C4-2B (cell line): ENCODE results near the gene ZFYVE1.

Source experiments
- H3K27ac ChIP-seq: fragments of 450-650 bp; 2 replicates; pipeline ENCODE4 v1.5.1; 2017
- CTCF ChIP-seq: fragments of 450-650 bp; conservative IDR thresholded peaks from 2 replicates; pipeline ENCODE4 v1.5.1; 2017; ENCODE audit warnings: mild to moderate bottlenecking
- ZFX ChIP-seq: fragments of 450-650 bp; IDR thresholded peaks from 2 replicates; pipeline ENCODE4 v1.6.1; 2017

Gene ZFYVE1

GRCh38 chr14:72932893-72933292 lies 94.0 kb downstream of the ZFYVE1 start:
- TF ChIP-seq ZFX (no peak), CTCF (no peak)
- no peak overlapping the region for H3K27ac ChIP-seq

- TF ChIP-seq CTCF (no peak), ZFX (no peak)
- no peak overlapping the region for H3K27ac ChIP-seq
These were observed 97.4 kb downstream of the ZFYVE1 start for GRCh38 chr14:72929316-72930080.

GRCh38 chr14:72928872-72929271 lies 98.0 kb downstream of the ZFYVE1 start:
- no peak overlapping the region for H3K27ac ChIP-seq
- TF ChIP-seq ZFX (no peak), CTCF (no peak)

GRCh38 chr14:72926292-72927028 lies 100.4 kb downstream of the ZFYVE1 start, which contains the start of gene DCAF4:
Gene DCAF4 (plus strand): TSS chr14:72926464. CDS start chr14:72937979, 11,515 bp downstream.
- peak; percentile 93 for TF ChIP-seq ZFX
- no peak for TF ChIP-seq CTCF
- peak within 1 kb of the TSS; percentile 79 for H3K27ac ChIP-seq

- H3K27ac ChIP-seq = peak overlapping the region; percentile 79
- TF ChIP-seq CTCF (no peak), ZFX (no peak)
These were observed 101.1 kb downstream of the ZFYVE1 start for GRCh38 chr14:72925815-72926291.

GRCh38 chr14:72925171-72925759 lies 101.6 kb downstream of the ZFYVE1 start:
- peak overlapping the region; percentile 79 for H3K27ac ChIP-seq
- TF ChIP-seq CTCF (no peak), ZFX (no peak)

- TF ChIP-seq ZFX (no peak), CTCF (no peak)
- H3K27ac ChIP-seq = no peak overlapping the region
These were observed 102.6 kb downstream of the ZFYVE1 start for GRCh38 chr14:72924337-72924736.
